ENCODE measurements around the gene FMN1.

FMN1 gene

DNA sequence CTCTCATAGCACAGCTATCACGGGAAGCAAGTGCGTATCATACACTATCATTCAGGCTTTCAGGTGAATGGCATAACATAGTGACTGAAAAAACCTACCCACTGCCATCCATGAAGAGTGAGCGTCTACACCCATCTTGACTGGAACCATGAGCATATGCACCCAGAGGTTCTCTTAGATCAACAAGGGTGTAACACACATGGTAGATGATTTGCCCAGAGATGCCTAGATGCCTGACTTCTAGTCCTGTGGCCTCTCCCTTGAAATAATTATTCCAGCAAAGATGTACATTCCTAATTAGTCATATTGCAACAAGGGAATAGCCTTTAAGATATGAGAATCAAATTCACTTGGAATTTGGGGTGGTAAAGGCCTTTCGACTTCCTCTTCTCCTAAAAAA, 248.3 kb downstream of the FMN1 start:
- TF ChIP-seq, protein P1, sequence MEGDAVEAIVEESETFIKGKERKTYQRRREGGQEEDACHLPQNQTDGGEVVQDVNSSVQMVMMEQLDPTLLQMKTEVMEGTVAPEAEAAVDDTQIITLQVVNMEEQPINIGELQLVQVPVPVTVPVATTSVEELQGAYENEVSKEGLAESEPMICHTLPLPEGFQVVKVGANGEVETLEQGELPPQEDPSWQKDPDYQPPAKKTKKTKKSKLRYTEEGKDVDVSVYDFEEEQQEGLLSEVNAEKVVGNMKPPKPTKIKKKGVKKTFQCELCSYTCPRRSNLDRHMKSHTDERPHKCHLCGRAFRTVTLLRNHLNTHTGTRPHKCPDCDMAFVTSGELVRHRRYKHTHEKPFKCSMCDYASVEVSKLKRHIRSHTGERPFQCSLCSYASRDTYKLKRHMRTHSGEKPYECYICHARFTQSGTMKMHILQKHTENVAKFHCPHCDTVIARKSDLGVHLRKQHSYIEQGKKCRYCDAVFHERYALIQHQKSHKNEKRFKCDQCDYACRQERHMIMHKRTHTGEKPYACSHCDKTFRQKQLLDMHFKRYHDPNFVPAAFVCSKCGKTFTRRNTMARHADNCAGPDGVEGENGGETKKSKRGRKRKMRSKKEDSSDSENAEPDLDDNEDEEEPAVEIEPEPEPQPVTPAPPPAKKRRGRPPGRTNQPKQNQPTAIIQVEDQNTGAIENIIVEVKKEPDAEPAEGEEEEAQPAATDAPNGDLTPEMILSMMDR (IDR thresholded peaks at IDR 0.05; ENCODE audit: borderline replicate concordance, control extremely low read depth, extremely low read depth, insufficient read depth, missing control alignments), result no peak
- in situ Hi-C loops (cut with MboI; ENCODE audit: low sequenced_read_pairs, unreplicated experiment), result loop anchor here (10.0 kb wide), 1 partner anchor 101 kb away; no protein-coding TSS in a partner anchor
- DNase-seq (ENCODE audit: low spot score), result no peak

DNA sequence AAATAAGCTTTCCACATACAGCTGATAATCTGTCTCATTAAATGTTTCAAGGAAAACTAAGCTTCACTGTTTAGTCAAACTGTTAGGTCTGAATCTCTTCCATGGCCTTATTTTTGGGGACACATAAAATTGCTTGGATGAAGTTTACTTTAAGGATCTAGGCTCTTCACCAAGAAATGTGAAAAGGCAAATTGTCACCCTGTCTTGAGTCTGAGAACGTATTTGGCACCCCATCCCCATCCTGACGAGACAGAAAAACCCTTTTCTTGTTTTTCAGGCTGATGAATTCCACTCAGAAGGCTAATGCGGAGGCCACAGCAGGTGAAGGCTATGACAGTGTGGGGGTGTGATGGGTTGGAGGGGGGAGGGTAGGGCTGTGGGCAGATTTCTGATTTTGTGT, 250.1 kb downstream of the FMN1 start:
- DNase-seq (ENCODE audit: low spot score), result no peak
- TF ChIP-seq, protein P1 (IDR thresholded peaks at IDR 0.05; ENCODE audit: borderline replicate concordance, control extremely low read depth, extremely low read depth, insufficient read depth, missing control alignments), result no peak
- in situ Hi-C loops (cut with MboI; ENCODE audit: low sequenced_read_pairs, unreplicated experiment), result loop anchor here (10.0 kb wide), 1 partner anchor 100 kb away; no protein-coding TSS in a partner anchor

DNA sequence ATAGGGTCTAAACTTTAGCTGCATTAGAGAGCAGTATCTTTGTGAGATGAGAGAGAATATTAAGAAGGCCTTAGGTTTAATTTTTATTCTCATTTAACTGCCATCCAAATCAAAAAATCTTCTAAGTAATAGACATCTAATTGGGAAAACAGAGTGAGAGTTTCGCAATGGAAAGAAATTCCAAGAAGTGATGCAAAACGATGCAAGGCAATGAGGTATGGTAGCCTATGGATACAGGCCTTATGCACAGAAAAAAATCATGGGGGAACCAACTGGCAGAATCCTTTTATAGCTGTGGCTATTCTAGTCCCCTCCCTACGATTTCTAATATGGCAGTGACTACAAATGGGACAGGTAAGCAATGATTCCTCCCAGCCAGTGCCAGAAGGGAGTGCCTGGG, 250.8 kb downstream of the FMN1 start:
- TF ChIP-seq, protein P1 (IDR thresholded peaks at IDR 0.05; ENCODE audit: borderline replicate concordance, control extremely low read depth, extremely low read depth, insufficient read depth, missing control alignments), result no peak
- in situ Hi-C loops (cut with MboI; ENCODE audit: low sequenced_read_pairs, unreplicated experiment), result loop anchor here (10.0 kb wide), 1 partner anchor 99 kb away; no protein-coding TSS in a partner anchor
- DNase-seq (ENCODE audit: low spot score), result no peak

DNA sequence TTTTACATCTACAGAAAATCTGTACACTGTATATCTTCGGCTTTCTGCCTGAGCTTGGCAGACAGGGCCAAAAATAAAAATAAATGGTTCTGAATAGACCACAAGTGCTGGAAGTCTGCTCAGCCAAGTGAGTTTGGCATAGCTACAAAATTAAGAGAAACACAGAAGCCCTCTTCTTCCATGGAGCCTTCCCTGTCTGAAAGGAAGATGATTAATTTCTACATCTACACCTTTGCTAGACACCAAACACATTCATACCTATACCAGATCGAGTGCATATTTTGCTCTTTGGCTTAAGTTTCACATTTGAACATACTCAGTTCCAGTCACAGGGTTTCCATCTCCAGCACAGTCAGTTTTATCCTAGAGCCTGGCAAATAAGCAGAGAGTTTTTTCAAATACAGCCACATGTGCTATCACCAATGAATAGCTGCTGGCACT, 252.1 kb downstream of the FMN1 start:
- TF ChIP-seq, protein P1 (IDR thresholded peaks at IDR 0.05; ENCODE audit: borderline replicate concordance, control extremely low read depth, extremely low read depth, insufficient read depth, missing control alignments), result no peak
- DNase-seq (ENCODE audit: low spot score), result no peak
- in situ Hi-C loops (cut with MboI; ENCODE audit: low sequenced_read_pairs, unreplicated experiment), result loop anchor here (10.0 kb wide), 1 partner anchor 98 kb away; no protein-coding TSS in a partner anchor

DNA sequence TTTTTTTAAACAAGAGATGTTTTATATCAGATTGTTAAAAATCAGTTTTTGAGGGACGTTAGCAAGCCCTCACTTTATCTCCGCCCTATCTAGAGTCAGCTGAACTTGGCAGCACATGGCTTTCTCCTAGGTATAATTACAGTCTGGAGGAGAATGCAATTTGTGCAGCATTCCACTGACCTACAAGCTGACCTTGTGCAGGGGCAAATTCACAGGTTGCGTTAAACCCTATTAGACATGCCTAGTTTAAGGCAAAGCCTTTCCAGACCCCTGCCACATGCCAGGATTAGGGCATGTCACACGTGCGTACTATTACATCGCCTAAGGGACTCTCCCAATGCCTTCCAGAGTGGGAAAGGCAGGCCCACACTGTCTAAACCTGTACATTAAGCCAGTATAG, 252.7 kb downstream of the FMN1 start:
- no peak for DNase-seq (ENCODE audit: low spot score)
- in situ Hi-C loops (cut with MboI; ENCODE audit: low sequenced_read_pairs, unreplicated experiment), result loop anchor here (10.0 kb wide), 1 partner anchor 97 kb away; no protein-coding TSS in a partner anchor
- TF ChIP-seq, protein P1 (IDR thresholded peaks at IDR 0.05; ENCODE audit: borderline replicate concordance, control extremely low read depth, extremely low read depth, insufficient read depth, missing control alignments), result no peak

DNA sequence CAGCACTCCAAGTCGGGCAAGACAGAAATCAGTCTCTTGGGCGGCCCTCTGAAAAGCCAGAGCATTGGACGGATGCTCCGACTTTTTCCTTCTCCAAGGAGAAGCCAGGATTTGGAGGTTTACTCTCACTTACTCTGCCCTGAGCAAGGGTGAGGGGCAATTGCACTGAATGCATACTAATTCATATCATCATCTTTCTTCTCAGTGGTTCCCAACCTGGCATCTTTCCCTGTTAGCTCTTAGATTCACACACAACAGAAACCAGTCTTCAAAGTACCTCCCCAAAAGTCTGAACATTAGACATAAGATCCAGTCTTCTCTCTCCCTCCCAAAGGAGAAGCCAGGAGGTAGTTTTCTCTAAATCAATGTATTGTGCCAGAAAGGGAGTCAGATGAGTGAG, 257.5 kb downstream of the FMN1 start:
- in situ Hi-C loops (cut with MboI; ENCODE audit: low sequenced_read_pairs, unreplicated experiment), result no loop called here
- no peak for DNase-seq (ENCODE audit: low spot score)
- TF ChIP-seq, protein P1 (IDR thresholded peaks at IDR 0.05; ENCODE audit: borderline replicate concordance, control extremely low read depth, extremely low read depth, insufficient read depth, missing control alignments), result no peak
